LNCAP (cell line): ENCODE data around the gene RNF4.

Source experiments
- TF ChIP-seq, protein P1 (sequence below): fragments of 450-650 bp; IDR thresholded peaks from 2 replicates; pipeline ENCODE4 v1.5.1; 2017; ENCODE audit warnings: mild to moderate bottlenecking

RNF4 gene

DNA sequence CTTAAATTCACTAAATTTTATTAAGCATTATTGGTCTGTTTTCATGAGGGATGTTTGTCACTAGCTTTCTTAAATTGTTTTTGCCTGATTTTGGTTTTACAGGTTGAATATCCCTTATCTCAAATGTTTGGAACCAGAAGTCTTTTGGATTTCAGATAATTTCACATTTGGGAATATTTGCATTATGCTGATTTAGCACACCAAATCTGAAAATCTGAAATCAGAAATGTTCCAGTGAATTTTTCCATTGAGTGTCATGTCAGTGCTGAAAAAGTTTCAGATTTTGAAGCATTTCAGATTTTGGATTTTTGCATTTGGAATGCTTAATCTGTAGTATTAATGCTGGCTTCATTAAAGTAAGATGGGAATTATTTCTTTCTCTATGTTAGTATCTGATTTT, 82.2 kb downstream of the RNF4 start:
- TF ChIP-seq, protein P1, sequence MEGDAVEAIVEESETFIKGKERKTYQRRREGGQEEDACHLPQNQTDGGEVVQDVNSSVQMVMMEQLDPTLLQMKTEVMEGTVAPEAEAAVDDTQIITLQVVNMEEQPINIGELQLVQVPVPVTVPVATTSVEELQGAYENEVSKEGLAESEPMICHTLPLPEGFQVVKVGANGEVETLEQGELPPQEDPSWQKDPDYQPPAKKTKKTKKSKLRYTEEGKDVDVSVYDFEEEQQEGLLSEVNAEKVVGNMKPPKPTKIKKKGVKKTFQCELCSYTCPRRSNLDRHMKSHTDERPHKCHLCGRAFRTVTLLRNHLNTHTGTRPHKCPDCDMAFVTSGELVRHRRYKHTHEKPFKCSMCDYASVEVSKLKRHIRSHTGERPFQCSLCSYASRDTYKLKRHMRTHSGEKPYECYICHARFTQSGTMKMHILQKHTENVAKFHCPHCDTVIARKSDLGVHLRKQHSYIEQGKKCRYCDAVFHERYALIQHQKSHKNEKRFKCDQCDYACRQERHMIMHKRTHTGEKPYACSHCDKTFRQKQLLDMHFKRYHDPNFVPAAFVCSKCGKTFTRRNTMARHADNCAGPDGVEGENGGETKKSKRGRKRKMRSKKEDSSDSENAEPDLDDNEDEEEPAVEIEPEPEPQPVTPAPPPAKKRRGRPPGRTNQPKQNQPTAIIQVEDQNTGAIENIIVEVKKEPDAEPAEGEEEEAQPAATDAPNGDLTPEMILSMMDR = no peak

DNA sequence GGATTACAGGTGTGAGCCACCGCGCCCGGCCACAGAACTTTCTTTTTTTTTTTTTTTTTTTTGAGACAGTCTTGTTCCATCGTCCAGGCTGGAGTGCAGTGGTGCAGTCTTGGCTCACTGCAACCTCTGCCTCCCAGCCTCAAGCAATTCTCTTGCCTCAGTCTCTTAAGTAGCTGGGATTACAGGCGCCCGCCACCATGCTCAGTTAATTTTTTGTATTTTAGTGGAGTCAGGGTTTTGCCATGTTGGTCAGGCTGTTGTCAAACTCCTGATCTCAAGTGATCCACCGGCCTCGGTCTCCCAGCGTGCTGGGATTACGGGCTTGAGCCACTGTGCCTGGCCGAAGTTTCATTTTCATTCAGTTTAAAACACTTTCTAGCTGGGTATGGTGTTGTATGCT, 83.9 kb downstream of the RNF4 start:
- TF ChIP-seq, protein P1 = no peak

DNA sequence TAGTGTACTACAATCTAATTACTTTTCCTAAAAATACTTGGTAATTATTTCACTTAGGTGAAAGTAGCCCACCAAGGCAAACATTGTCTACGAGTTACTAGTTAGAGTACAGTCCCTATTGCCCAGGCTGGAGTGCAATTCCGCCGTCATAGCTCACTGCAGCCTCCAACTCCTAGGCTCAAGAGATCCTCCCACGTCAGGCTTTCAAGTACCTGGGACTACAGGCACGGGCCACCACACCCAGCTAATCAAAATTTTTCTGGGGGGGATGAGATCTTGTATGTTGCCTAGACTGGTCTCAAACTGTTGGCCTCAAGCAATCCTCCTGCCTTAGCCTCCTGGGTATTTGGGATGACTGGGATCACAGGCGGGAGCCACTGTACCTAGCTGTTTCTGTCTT, 89.4 kb downstream of the RNF4 start:
- TF ChIP-seq, protein P1 = no peak

DNA sequence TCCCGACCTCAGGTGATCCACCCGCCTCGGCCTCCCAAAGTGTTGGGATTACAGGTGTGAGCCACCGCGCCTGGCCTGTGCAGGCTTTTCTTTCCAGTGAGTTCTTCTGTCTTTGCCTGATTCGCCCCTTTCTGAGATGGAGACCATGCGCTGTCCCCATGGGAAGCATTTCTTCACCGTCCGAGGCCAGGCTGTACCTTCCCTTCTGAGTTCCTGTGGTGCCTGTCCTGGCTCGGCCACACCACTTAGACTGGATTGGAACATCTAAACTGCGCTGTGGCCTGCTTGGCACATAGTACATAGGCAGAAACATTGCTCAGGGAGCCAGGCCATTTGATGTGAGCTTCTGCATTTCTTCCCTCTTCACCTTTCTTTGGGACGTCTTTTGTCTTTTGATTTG, 91.3 kb downstream of the RNF4 start:
- TF ChIP-seq, protein P1 = no peak
